WI38 (cell line): ENCODE results near the gene ZNF207.
"Not testable (repeated sequence)": the region's sequence is repeated elsewhere in the genome, so short reads cannot be mapped to it uniquely, and the experiment has no call there.

Source experiments
- H3K4me3 ChIP-seq: 2 replicates; pipeline ENCODE4 v1.5.1; 2011; ENCODE audit warnings: low read depth, mild to moderate bottlenecking, control low read depth, low read length
- TF ChIP-seq, protein P1 (sequence below): IDR thresholded peaks from 2 replicates; pipeline ENCODE4 v1.5.1; 2012; ENCODE audit warnings: low read depth, mild to moderate bottlenecking, control low read depth, low read length

ZNF207 gene

GRCh38 chr17:32386844-32387243 lies 36.9 kb downstream of the ZNF207 start:
- TF ChIP-seq, protein P1, sequence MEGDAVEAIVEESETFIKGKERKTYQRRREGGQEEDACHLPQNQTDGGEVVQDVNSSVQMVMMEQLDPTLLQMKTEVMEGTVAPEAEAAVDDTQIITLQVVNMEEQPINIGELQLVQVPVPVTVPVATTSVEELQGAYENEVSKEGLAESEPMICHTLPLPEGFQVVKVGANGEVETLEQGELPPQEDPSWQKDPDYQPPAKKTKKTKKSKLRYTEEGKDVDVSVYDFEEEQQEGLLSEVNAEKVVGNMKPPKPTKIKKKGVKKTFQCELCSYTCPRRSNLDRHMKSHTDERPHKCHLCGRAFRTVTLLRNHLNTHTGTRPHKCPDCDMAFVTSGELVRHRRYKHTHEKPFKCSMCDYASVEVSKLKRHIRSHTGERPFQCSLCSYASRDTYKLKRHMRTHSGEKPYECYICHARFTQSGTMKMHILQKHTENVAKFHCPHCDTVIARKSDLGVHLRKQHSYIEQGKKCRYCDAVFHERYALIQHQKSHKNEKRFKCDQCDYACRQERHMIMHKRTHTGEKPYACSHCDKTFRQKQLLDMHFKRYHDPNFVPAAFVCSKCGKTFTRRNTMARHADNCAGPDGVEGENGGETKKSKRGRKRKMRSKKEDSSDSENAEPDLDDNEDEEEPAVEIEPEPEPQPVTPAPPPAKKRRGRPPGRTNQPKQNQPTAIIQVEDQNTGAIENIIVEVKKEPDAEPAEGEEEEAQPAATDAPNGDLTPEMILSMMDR = no peak
- H3K4me3 ChIP-seq = no peak overlapping the region

DNA sequence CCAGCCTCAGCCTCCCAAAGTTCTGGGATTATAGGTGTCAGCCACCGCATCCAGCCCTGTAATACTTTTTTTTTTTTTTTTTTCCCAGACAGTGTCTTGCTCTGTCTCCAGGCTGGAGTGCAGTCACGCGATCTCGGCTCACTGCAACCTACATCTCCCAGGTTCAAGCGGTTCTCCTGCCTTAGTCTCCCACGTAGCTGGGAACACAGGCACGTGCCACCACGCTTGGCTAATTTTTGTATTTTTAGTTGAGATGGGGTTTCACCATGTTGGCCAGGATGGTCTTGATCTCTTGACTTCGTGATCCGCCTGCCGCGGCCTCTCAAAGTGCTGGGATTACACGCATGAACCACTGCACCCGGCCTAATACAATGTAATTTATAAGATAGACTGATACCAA lies 38.2 kb downstream of the ZNF207 start:
- H3K4me3 ChIP-seq = not testable (repeated sequence)

DNA sequence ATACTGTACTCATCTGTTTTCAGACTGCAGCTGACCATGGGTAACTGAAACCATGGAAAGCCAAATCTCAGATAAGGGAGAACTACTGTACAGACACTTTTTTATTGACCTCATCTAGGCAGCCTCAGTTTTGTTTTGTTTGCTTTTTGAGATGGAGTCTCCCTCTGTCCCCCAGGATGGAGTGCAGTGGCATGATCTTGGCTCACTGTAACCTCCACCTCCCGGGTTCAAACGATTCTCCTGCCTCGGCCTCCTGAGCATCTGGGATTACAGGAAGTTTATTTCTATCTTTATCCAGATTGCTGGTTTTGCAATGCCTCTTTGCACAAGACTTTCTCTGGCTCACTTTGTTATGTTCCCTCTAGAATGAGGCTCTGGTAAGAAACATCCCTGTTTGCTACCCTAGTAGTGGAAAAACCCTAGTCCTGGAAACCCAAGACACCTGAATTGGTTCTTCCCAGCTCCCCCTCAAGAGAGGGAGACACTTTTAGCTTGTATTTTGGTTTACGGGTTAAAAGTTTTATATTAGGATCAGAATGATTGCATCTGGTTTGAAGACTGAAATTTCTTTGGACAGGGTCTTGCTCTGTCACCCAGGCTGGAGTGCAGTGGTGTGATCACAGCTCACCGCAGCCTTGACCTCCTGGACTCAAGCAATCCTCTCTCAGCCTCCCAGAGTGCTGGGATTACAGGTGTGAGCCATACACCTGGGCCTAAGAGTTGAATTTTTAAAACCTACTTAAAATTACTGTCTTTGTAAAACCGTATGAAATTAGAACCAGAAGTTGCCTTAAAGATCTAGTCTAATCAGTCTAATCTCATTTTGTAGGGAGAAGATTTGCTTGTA lies 38.9 kb downstream of the ZNF207 start:
- TF ChIP-seq, protein P1 = no peak
- H3K4me3 ChIP-seq = no peak overlapping the region

DNA sequence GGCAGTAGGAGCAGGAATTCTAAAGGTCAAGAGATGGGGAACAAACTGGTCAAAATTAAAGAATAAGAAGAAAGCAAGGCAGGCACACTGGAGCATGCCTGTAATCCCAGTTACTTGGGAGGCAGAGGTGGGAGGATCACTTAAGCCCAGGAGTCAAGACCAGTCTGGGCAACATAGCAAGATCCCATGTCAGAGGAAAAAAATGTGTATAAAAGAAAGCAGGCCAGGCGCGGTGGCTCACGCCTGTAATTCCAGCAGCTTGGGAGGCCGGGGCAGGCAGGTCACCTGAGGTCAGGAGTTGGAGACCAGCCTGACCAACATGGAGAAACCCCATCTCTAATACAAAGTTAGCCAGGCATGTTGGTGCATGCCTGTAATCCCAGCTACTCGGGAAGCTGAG lies 43.9 kb downstream of the ZNF207 start:
- TF ChIP-seq, protein P1 = no peak
- H3K4me3 ChIP-seq = no peak overlapping the region

DNA sequence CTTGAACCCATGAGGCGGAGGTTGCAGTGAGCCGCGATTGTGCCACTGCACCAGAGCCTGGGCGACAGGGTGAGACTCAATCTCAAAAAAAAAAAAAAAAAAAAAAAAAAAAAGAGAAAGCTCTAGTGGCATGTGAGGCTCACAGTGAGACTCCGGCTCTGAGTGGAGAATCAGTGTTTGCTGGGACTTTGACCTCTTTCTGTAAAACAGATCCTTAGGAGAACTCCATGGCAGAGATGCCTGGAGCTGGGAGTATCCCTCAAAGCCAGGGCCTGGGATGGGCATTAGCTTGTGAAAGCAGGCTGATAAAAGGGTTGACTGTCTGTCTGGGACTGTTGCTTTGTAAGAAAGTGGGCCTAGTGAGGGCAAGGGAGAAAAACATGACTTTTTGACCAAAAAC lies 46.4 kb downstream of the ZNF207 start:
- H3K4me3 ChIP-seq = no peak overlapping the region
- TF ChIP-seq, protein P1 = no peak

DNA sequence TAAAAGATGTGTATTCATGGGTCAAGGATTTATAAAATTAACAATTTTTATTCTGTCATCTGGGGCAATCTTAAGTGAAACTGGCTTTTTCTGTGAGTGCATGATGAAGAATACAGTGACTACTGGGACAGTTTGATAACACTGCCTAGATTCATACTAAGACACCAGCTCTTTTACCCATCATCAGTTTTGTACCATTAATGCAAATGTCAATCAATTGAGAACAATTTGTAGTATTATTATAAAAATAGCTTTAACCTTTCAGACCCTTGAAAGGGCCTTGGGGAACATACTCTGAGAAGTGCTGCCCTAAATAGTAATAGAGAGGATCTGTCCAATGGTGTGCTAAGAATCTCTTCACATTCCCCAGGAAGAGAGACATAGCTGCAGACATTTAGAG lies 49.0 kb downstream of the ZNF207 start:
- TF ChIP-seq, protein P1 = no peak
- no peak overlapping the region for H3K4me3 ChIP-seq

DNA sequence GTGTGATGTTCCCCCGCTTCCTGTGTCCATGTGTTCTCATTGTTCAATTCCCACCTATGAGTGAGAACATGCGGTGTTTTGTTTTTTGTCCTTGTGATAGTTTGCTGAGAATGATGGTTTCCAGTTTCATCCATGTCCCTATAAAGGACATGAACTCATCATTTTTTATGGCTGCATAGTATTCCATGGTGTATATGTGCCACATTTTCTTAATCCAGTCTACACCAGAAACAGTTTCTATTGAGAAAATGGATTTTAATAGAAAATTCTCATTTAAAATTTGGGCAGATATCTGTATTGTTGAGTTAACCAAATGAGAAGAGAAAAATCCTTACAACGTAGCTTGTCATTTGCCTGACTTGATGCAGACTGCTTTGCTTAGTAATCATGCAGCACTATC lies 60.1 kb downstream of the ZNF207 start:
- H3K4me3 ChIP-seq = not testable (repeated sequence)

DNA sequence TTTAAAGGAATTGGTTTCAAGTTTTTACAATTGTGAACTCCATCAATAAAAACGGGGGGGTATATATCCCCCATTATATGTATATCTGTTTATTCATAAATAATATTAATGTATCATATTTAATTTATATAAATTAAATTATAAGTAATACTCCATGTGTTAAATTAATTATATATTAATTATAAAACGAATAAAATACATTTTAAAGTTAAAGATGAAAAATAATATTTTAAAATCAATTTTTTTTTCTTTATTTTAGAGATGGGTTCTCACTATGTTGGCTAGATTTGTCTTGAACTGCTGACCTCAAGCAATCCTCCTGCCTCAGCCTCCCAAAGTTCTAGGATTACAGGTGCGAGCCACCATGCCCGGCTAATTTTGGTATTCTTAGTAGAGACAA lies 76.9 kb downstream of the ZNF207 start:
- no peak overlapping the region for H3K4me3 ChIP-seq
- TF ChIP-seq, protein P1 = no peak
